PC-3 (cell line): Measurements from ENCODE around the gene ACAP3. TPM values are rescaled to one million over a fixed set of nuclear protein-coding genes. Genes with fewer than 3 reads are reported as not detected.

Experiments used
- ATAC-seq: fragments of 200-7000 bp; cut with Tn5 transposase; 2 replicates; pipeline ENCODE4 v1.9.1; 2020; ENCODE audit warnings: mild to moderate bottlenecking, moderate library complexity
- BruUV-seq: library from RNA; stranded (reverse); fragments of 400-500 nt; replicated peaks from 2 replicates; lab custom pipeline; 2021; lab: Mats Ljungman, UMichigan
- CTCF ChIA-PET: fragments of 300-600 bp; sonication (Branson Sonifier 250); formaldehyde crosslinking; loops from one replicate; lab custom pipeline; 2022; ENCODE audit warnings: antibody characterized with exemption; lab: Charles Lee
- POLR2A ChIA-PET: fragments of 300-600 bp; sonication (Branson Sonifier 250); formaldehyde crosslinking; loops from one replicate; lab custom pipeline; 2022; ENCODE audit warnings: antibody characterized with exemption; ENCODE audit not compliant: unreplicated experiment; lab: Charles Lee
- DNase-seq: peaks from one replicate; pipeline ENCODE4 v3.0.0-alpha.2; 2015
- H2AFZ ChIP-seq: fragments of 300-600 bp; sonication (generic); 2 replicates; pipeline ENCODE4 v1.6.0; 2016; ENCODE audit warnings: antibody characterized with exemption, low read length
- H3F3A ChIP-seq: fragments of 300-600 bp; sonication (generic); one replicate; pipeline ENCODE4 v1.6.0; 2017; ENCODE audit warnings: antibody characterized with exemption, low read length, control low read depth, mild to moderate bottlenecking; ENCODE audit not compliant: unreplicated experiment
- H3K27ac ChIP-seq: fragments of 300-600 bp; sonication (generic); 2 replicates; pipeline ENCODE4 v1.5.1; 2016; ENCODE audit warnings: mild to moderate bottlenecking, low read length
- H3K27me3 ChIP-seq: fragments of 300-600 bp; sonication (generic); 2 replicates; pipeline ENCODE4 v1.6.1; 2016; ENCODE audit warnings: low read length, mixed read lengths
- H3K36me3 ChIP-seq: fragments of 300-600 bp; sonication (generic); 2 replicates; pipeline ENCODE4 v1.6.1; 2016; ENCODE audit warnings: low read depth, mixed run types, low read length, mixed read lengths
- H3K4me1 ChIP-seq: fragments of 300-600 bp; sonication (generic); 2 replicates; pipeline ENCODE4 v1.5.1; 2016; ENCODE audit warnings: low read length; ENCODE audit not compliant: insufficient read depth
- H3K4me2 ChIP-seq: fragments of 300-600 bp; sonication (generic); 2 replicates; pipeline ENCODE4 v1.6.0; 2016; ENCODE audit warnings: low read length
- H3K4me3 ChIP-seq: fragments of 300-600 bp; sonication (generic); 2 replicates; pipeline ENCODE4 v1.5.1; 2016; ENCODE audit warnings: mild to moderate bottlenecking, low read length, mixed read lengths
- H3K79me2 ChIP-seq: fragments of 300-600 bp; sonication (generic); 2 replicates; pipeline ENCODE4 v1.6.1; 2017; ENCODE audit warnings: low read length, mixed read lengths
- H3K9ac ChIP-seq: fragments of 300-600 bp; sonication (generic); 2 replicates; pipeline ENCODE4 v1.6.0; 2016; ENCODE audit warnings: mild to moderate bottlenecking, low read length
- H3K9me2 ChIP-seq: fragments of 300-600 bp; sonication (generic); replicated peaks from 2 replicates; pipeline ENCODE4 v1.6.1; 2016; ENCODE audit warnings: mixed run types, low read length, mixed read lengths
- H3K9me3 ChIP-seq: fragments of 300-600 bp; sonication (generic); 2 replicates; pipeline ENCODE4 v1.6.1; 2016; ENCODE audit warnings: low read length, mixed read lengths
- H4K20me1 ChIP-seq: fragments of 300-600 bp; sonication (generic); 2 replicates; pipeline ENCODE4 v1.6.1; 2016; ENCODE audit warnings: low read length, mixed read lengths
- CTCF ChIP-seq: fragments of 300-600 bp; sonication (generic); conservative IDR thresholded peaks from 2 replicates; pipeline ENCODE4 v1.5.1; 2017; ENCODE audit warnings: antibody characterized with exemption, low read depth, mild to moderate bottlenecking, low read length
- EZH2 ChIP-seq: fragments of 300-600 bp; sonication (generic); IDR thresholded peaks from one replicate; pipeline ENCODE4 v1.6.1; 2017; ENCODE audit warnings: antibody characterized with exemption, mild to moderate bottlenecking, low read length; ENCODE audit not compliant: unreplicated experiment
- EZH2phosphoT487 ChIP-seq: fragments of 300-600 bp; sonication (generic); IDR thresholded peaks from 2 replicates; pipeline ENCODE4 v1.6.1; 2018; ENCODE audit warnings: mild to moderate bottlenecking, antibody characterized with exemption, low read length, borderline replicate concordance
- intact Hi-C: fragments of 100-400 bp; cut with micrococcal nuclease; formaldehyde crosslinking; loops from 2 replicates; pipeline ENCODE4 v1.9.0; 2023
- total RNA-seq: library from RNA; depleted of rRNA; stranded (reverse); fragments of >200 nt; gene quantifications from 2 replicates; pipeline ENCODE4 v1.2.3, GENCODE V29; 2014

The ACAP3 gene
- total RNA-seq, 1 experiment from 2014 or later, result 116 TPM

DNA sequence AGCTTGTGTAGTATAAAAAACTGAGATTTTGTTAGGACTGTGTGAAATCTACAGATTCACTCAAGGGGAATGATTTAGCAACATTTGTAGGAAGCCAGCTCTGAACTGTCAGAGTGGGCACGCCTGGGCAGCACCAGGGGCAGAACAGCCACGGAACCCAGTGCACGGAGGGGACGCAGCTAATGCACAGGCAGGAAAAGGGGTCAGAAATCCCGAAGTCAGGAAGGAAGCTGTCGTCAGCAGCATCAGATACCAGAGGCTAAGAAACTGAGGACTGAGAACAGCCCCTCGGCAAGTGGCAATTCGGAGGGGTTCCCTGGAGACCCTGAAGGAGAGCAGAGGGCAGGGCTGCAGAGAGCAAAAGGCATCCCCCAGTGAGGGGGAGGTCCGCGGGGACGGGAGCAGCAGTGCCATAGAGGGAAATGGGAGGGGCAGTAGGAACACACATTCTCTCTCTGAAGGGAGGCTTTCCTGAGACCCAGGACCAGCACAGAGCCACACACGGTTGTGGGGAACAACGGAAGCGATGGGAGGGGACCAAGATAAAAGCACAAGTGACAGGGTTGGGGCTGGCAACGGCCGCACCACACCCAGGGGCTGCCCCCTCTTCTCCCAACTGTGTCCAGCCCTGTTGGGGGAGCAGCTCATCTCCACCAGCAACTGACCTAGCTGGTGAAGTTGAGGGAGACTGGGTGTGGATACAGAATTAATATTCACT is 46.7 kb downstream of the ACAP3 start:
- H3K4me3 ChIP-seq, result no peak overlapping the region
- TF ChIP-seq EZH2 (no peak), CTCF (no peak), EZH2phosphoT487 (no peak)
- H3K9ac ChIP-seq, result no peak overlapping the region
- POLR2A ChIA-PET, result no interaction called here
- H3K27ac ChIP-seq, result no peak overlapping the region
- DNase-seq (no peak), ATAC-seq (no peak)
- peaks cover 61% of the 10 kb centered on the region for H3K36me3 ChIP-seq
- intact Hi-C loops, result no loop called here
- H3F3A ChIP-seq, result no peaks in the 10 kb centered on the region
- peaks cover 63% of the 10 kb centered on the region for H3K79me2 ChIP-seq
- H4K20me1 ChIP-seq, result no peaks in the 10 kb centered on the region
- BruUV-seq, result no TSS peak
- H2AFZ ChIP-seq, result no peak overlapping the region
- CTCF ChIA-PET, result interaction anchor here (0.7 kb wide), 1 partner anchor 246 kb away, joined by 7 read pairs; no protein-coding TSS in a partner anchor
- H3K4me1 ChIP-seq, result peaks cover 32% of the 10 kb centered on the region
- no peaks in the 10 kb centered on the region for H3K9me2 ChIP-seq
- no peak overlapping the region for H3K4me2 ChIP-seq
- H3K27me3 ChIP-seq, result no peaks in the 10 kb centered on the region
- H3K9me3 ChIP-seq, result no peaks in the 10 kb centered on the region

DNA sequence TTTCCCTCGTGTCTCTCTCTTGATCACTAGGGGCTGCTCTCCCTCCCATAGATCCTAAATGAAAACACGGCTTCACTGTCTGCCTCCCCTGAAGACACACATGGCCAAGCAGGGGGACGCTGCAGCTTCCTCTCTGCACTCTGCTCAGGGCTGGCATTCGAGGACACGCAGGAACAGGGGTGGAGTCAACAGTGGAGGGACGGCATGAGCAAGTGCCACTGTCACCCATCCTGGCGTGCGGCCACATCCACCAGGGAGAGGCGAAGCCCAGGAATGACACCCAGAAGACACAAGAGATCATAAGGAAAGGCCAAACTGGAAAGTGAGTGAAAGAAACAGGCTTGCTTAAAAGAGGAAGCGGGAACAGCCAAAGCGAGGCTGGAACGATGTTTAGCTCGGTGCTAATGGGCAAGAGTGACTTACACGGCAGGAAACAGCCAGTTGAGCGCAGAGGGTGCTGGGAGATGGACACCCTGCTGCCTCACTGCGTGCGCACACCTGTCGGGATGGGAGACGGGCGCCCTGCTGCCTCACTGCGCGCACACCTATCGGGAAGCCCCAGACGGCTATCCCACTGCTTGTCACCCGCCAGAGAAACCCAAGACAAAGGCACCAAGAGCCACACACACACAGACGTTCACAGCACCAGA is 47.7 kb downstream of the ACAP3 start:
- H3K27ac ChIP-seq, result no peak overlapping the region
- no peaks in the 10 kb centered on the region for H3F3A ChIP-seq
- DNase-seq (no peak), ATAC-seq (no peak)
- BruUV-seq, result no TSS peak
- no peaks in the 10 kb centered on the region for H3K27me3 ChIP-seq
- H4K20me1 ChIP-seq, result no peaks in the 10 kb centered on the region
- no peak overlapping the region for H2AFZ ChIP-seq
- H3K4me2 ChIP-seq, result no peak overlapping the region
- TF ChIP-seq EZH2phosphoT487 (no peak), CTCF (no peak), EZH2 (no peak)
- no peak overlapping the region for H3K4me3 ChIP-seq
- no peaks in the 10 kb centered on the region for H3K9me2 ChIP-seq
- no peaks in the 10 kb centered on the region for H3K9me3 ChIP-seq
- ChIA-PET POLR2A (no interaction called here), CTCF (no interaction called here)
- H3K4me1 ChIP-seq, result peaks cover 23% of the 10 kb centered on the region
- no peak overlapping the region for H3K9ac ChIP-seq
- H3K79me2 ChIP-seq, result peaks cover 62% of the 10 kb centered on the region
- H3K36me3 ChIP-seq, result peaks cover 66% of the 10 kb centered on the region
- intact Hi-C loops, result no loop called here

- H3K4me3 ChIP-seq, result no peak overlapping the region
- no peak overlapping the region for H3K27ac ChIP-seq
- H3K27me3 ChIP-seq, result no peaks in the 10 kb centered on the region
- no peak for TF ChIP-seq CTCF
- no peak for TF ChIP-seq EZH2phosphoT487
- no peak for TF ChIP-seq EZH2
- no peaks in the 10 kb centered on the region for H3F3A ChIP-seq
- no peaks in the 10 kb centered on the region for H3K9me3 ChIP-seq
- H4K20me1 ChIP-seq, result no peaks in the 10 kb centered on the region
- H3K9ac ChIP-seq, result no peak overlapping the region
- peaks cover 19% of the 10 kb centered on the region for H3K4me1 ChIP-seq
- BruUV-seq, result no TSS peak
- CTCF ChIA-PET, result no interaction called here
- no peak overlapping the region for H3K4me2 ChIP-seq
- no peak overlapping the region for H2AFZ ChIP-seq
- POLR2A ChIA-PET, result no interaction called here
- no peaks in the 10 kb centered on the region for H3K9me2 ChIP-seq
- ATAC-seq, result no peak
- intact Hi-C loops, result no loop called here
- no peak for DNase-seq
- H3K79me2 ChIP-seq, result peaks cover 62% of the 10 kb centered on the region
- H3K36me3 ChIP-seq, result peaks cover 71% of the 10 kb centered on the region
Observed at GRCh38 chr1:1259540-1259939, 48.2 kb downstream of the ACAP3 start.
